HL-60 (cell line): ENCODE results near the gene PIMREG.

Experiments
- GABPA ChIP-seq: IDR thresholded peaks from 2 replicates; pipeline ENCODE4 v1.6.1; 2012; ENCODE audit warnings: low read depth
- POLR2AphosphoS5 ChIP-seq: IDR thresholded peaks from 2 replicates; pipeline ENCODE4 v1.6.1; 2012; ENCODE audit warnings: low read depth
- SPI1 ChIP-seq: IDR thresholded peaks from 2 replicates; pipeline ENCODE4 v1.6.1; 2012; ENCODE audit warnings: low read depth, mild to moderate bottlenecking, borderline replicate concordance
- TF ChIP-seq, protein P1 (sequence below): IDR thresholded peaks from one replicate; pipeline ENCODE4 v1.5.1; 2011; ENCODE audit warnings: low read length, control low read depth, inconsistent platforms; ENCODE audit not compliant: insufficient read depth
- TF ChIP-seq, protein P2 (sequence below): IDR thresholded peaks from 2 replicates; pipeline ENCODE4 v1.6.1; 2012; ENCODE audit warnings: low read depth; ENCODE audit not compliant: insufficient replicate concordance

DNA sequence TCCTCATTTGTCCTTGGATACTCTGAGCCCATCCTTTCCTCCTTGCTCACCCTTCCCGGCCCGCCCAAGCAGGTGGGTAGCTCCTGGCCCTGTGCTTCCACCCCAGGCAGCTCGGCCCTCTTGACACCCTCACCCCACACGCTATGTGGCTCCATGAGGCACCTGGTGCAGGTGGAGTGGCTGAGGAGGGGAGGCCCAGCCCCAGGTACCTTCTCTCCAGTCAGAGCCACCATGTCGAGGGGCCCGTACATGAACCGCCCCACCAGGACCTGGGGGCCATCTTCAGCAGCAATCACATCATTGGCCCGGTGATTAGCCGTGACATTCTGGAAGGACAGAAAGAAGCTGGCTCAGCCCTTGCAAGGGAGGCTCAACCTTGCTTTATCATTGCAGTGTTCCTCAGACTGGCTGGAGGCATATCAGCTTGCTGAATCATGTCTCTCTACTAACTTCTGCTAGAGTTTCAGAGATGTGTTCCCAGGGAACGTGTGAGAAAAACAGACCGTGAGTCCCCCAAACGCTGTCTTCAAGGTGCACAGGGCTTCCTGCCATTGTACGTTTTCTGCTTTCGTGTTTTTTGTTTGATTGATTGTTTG, 20.3 kb downstream of the PIMREG start:
- TF ChIP-seq, protein P1, sequence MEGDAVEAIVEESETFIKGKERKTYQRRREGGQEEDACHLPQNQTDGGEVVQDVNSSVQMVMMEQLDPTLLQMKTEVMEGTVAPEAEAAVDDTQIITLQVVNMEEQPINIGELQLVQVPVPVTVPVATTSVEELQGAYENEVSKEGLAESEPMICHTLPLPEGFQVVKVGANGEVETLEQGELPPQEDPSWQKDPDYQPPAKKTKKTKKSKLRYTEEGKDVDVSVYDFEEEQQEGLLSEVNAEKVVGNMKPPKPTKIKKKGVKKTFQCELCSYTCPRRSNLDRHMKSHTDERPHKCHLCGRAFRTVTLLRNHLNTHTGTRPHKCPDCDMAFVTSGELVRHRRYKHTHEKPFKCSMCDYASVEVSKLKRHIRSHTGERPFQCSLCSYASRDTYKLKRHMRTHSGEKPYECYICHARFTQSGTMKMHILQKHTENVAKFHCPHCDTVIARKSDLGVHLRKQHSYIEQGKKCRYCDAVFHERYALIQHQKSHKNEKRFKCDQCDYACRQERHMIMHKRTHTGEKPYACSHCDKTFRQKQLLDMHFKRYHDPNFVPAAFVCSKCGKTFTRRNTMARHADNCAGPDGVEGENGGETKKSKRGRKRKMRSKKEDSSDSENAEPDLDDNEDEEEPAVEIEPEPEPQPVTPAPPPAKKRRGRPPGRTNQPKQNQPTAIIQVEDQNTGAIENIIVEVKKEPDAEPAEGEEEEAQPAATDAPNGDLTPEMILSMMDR, result no peak
- TF ChIP-seq POLR2AphosphoS5, result no peak
- no peak for TF ChIP-seq GABPA
- TF ChIP-seq, protein P2, sequence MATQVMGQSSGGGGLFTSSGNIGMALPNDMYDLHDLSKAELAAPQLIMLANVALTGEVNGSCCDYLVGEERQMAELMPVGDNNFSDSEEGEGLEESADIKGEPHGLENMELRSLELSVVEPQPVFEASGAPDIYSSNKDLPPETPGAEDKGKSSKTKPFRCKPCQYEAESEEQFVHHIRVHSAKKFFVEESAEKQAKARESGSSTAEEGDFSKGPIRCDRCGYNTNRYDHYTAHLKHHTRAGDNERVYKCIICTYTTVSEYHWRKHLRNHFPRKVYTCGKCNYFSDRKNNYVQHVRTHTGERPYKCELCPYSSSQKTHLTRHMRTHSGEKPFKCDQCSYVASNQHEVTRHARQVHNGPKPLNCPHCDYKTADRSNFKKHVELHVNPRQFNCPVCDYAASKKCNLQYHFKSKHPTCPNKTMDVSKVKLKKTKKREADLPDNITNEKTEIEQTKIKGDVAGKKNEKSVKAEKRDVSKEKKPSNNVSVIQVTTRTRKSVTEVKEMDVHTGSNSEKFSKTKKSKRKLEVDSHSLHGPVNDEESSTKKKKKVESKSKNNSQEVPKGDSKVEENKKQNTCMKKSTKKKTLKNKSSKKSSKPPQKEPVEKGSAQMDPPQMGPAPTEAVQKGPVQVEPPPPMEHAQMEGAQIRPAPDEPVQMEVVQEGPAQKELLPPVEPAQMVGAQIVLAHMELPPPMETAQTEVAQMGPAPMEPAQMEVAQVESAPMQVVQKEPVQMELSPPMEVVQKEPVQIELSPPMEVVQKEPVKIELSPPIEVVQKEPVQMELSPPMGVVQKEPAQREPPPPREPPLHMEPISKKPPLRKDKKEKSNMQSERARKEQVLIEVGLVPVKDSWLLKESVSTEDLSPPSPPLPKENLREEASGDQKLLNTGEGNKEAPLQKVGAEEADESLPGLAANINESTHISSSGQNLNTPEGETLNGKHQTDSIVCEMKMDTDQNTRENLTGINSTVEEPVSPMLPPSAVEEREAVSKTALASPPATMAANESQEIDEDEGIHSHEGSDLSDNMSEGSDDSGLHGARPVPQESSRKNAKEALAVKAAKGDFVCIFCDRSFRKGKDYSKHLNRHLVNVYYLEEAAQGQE, result no peak
- no peak for TF ChIP-seq SPI1
